ENCODE measurements around the gene PPP1R2.

PPP1R2 gene

GRCh38 chr3:195587824-195588223 lies 44.7 kb upstream of the PPP1R2 start:
- no peaks in the 10 kb centered on the region for H3K9me3 ChIP-seq (ENCODE audit: control insufficient read depth, insufficient read depth, low read length)
- H3K27ac ChIP-seq (ENCODE audit: low read depth, low read length), result no peak overlapping the region
- no peaks in the 10 kb centered on the region for H3K27me3 ChIP-seq (ENCODE audit: control insufficient read depth, low read length)
- H3K9me2 ChIP-seq (replicated peaks; ENCODE audit: control insufficient read depth, low read length), result no peaks in the 10 kb centered on the region
- no peaks in the 10 kb centered on the region for H3F3A ChIP-seq (ENCODE audit: control insufficient read depth, insufficient read depth)
- no peaks in the 10 kb centered on the region for H3K36me3 ChIP-seq (ENCODE audit: control insufficient read depth, low read length)
- no peak overlapping the region for H3K4me3 ChIP-seq (ENCODE audit: low read length)
- H3K79me2 ChIP-seq (ENCODE audit: control insufficient read depth, low read length), result no peaks in the 10 kb centered on the region
- no peak for TF ChIP-seq EZH2phosphoT487 (IDR thresholded peaks at IDR 0.05; ENCODE audit: borderline replicate concordance, low read length)
- no peak for TF ChIP-seq CTCF (IDR thresholded peaks at IDR 0.05; ENCODE audit: low read depth, low read length, poor library complexity, severe bottlenecking)
- peaks cover 19% of the 10 kb centered on the region for H3K4me1 ChIP-seq (ENCODE audit: control insufficient read depth, low read length)
- H3K4me2 ChIP-seq (ENCODE audit: low read length), result peak overlapping the region; percentile 34; the same call in 1 of the 2 replicates
- H4K20me1 ChIP-seq (ENCODE audit: control insufficient read depth, insufficient read depth, low read depth, low read length), result no peaks in the 10 kb centered on the region

GRCh38 chr3:195587406-195587805 lies 44.3 kb upstream of the PPP1R2 start:
- Histone ChIP-seq H3K9me3 (ENCODE audit: control insufficient read depth, insufficient read depth, low read length) (no peaks in the 10 kb centered on the region), H3K27ac (ENCODE audit: low read depth, low read length) (no peak overlapping the region), H4K20me1 (ENCODE audit: control insufficient read depth, insufficient read depth, low read depth, low read length) (no peaks in the 10 kb centered on the region), H3K4me1 (ENCODE audit: control insufficient read depth, low read length) (peaks cover 19% of the 10 kb centered on the region), H3K9me2 (replicated peaks; ENCODE audit: control insufficient read depth, low read length) (no peaks in the 10 kb centered on the region), H3F3A (ENCODE audit: control insufficient read depth, insufficient read depth) (no peaks in the 10 kb centered on the region), H3K36me3 (ENCODE audit: control insufficient read depth, low read length) (no peaks in the 10 kb centered on the region), H3K4me2 (ENCODE audit: low read length) (no peak overlapping the region), H3K4me3 (ENCODE audit: low read length) (no peak overlapping the region), H3K27me3 (ENCODE audit: control insufficient read depth, low read length) (no peaks in the 10 kb centered on the region), H3K79me2 (ENCODE audit: control insufficient read depth, low read length) (no peaks in the 10 kb centered on the region)
- TF ChIP-seq EZH2phosphoT487 (IDR thresholded peaks at IDR 0.05; ENCODE audit: borderline replicate concordance, low read length), result no peak
- TF ChIP-seq CTCF (IDR thresholded peaks at IDR 0.05; ENCODE audit: low read depth, low read length, poor library complexity, severe bottlenecking), result no peak

- no peaks in the 10 kb centered on the region for H3K36me3 ChIP-seq (ENCODE audit: control insufficient read depth, low read length)
- no peaks in the 10 kb centered on the region for H3F3A ChIP-seq (ENCODE audit: control insufficient read depth, insufficient read depth)
- no peaks in the 10 kb centered on the region for H3K9me2 ChIP-seq (replicated peaks; ENCODE audit: control insufficient read depth, low read length)
- H3K4me1 ChIP-seq (ENCODE audit: control insufficient read depth, low read length), result peaks cover 19% of the 10 kb centered on the region
- H4K20me1 ChIP-seq (ENCODE audit: control insufficient read depth, insufficient read depth, low read depth, low read length), result no peaks in the 10 kb centered on the region
- H3K79me2 ChIP-seq (ENCODE audit: control insufficient read depth, low read length), result no peaks in the 10 kb centered on the region
- TF ChIP-seq EZH2phosphoT487 (IDR thresholded peaks at IDR 0.05; ENCODE audit: borderline replicate concordance, low read length) (no peak), CTCF (IDR thresholded peaks at IDR 0.05; ENCODE audit: low read depth, low read length, poor library complexity, severe bottlenecking) (no peak)
- H3K4me2 ChIP-seq (ENCODE audit: low read length), result no peak overlapping the region
- no peak overlapping the region for H3K4me3 ChIP-seq (ENCODE audit: low read length)
- H3K27ac ChIP-seq (ENCODE audit: low read depth, low read length), result no peak overlapping the region
- no peaks in the 10 kb centered on the region for H3K27me3 ChIP-seq (ENCODE audit: control insufficient read depth, low read length)
- no peaks in the 10 kb centered on the region for H3K9me3 ChIP-seq (ENCODE audit: control insufficient read depth, insufficient read depth, low read length)
These were observed 41.4 kb upstream of the PPP1R2 start for GRCh38 chr3:195584543-195584870.
